ENCODE measurements around the gene MPC2.

The MPC2 gene

DNA sequence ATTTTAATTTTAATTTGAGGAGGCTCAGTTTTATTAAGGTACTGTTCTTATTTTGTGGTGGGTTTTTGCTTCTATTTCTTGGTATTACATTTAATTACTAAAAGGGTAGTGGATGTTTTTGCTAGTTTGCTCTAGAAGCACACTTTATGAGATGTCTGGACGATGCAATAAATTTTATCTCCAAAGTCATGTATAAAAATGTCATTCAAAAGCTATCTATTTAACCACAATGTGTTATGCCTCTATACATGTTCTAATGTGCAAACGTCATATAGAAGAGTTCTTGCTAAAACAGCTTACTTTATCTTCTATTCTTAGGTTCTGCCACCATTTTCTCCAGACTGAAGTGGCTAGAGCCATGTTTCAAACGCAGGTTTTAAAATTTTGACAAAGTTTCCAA, 12.9 kb upstream of the MPC2 start:
- DNase-seq (ENCODE audit: extremely low spot score): no peak
- TF ChIP-seq ZNF384 (IDR thresholded peaks at IDR 0.05): no peak
- TF ChIP-seq TARDBP (IDR thresholded peaks at IDR 0.05): no peak
- TF ChIP-seq, protein P1, sequence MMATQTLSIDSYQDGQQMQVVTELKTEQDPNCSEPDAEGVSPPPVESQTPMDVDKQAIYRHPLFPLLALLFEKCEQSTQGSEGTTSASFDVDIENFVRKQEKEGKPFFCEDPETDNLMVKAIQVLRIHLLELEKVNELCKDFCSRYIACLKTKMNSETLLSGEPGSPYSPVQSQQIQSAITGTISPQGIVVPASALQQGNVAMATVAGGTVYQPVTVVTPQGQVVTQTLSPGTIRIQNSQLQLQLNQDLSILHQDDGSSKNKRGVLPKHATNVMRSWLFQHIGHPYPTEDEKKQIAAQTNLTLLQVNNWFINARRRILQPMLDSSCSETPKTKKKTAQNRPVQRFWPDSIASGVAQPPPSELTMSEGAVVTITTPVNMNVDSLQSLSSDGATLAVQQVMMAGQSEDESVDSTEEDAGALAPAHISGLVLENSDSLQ (IDR thresholded peaks at IDR 0.05): peak; percentile 80
- ChIA-PET CTCF (interaction anchor here (0.7 kb wide), 1 partner anchor 133 kb away, joined by 3 read pairs; no protein-coding TSS in a partner anchor), POLR2A (interaction anchor here (0.7 to 2.7 kb wide), 2 partner anchors 8 to 13 kb away, joined by 4 to 11 read pairs; partner anchors contain the start of genes DCAF6 and MPC2)

DNA sequence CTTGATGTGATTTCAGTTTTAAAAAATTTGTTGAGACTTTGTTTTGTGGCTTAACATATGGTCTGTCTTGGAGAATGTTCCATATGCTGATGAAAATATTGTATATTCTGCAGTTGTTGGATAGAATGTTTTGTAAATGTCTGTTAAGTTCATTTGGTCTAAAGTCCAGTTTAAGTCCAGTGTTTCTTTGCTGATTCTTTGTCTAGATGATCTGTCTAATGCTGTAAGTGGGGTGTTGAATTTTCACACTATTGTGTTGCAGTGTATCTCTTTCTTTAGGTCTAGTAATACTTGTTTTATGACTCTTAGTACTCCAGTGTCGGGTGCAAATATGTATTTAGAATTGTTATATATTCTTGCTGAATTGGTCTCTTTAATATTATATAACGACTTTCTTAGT, 10.9 kb upstream of the MPC2 start:
- ChIA-PET CTCF (no interaction called here), POLR2A (interaction anchor here (2.7 kb wide), 1 partner anchor 11 kb away, joined by 11 read pairs; the partner anchor contains the start of genes DCAF6 and MPC2)
- no peak for TF ChIP-seq ARNT (IDR thresholded peaks at IDR 0.05)
- TF ChIP-seq CTBP1 (IDR thresholded peaks at IDR 0.05; ENCODE audit: borderline replicate concordance): no peak
- TF ChIP-seq NFRKB (IDR thresholded peaks at IDR 0.05): no peak
- TF ChIP-seq FOXA1 (IDR thresholded peaks at IDR 0.05): no peak
- TF ChIP-seq ZNF384 (IDR thresholded peaks at IDR 0.05): no peak
- TF ChIP-seq LEF1 (IDR thresholded peaks at IDR 0.05; ENCODE audit: borderline replicate concordance): no peak
- TF ChIP-seq SP1 (IDR thresholded peaks at IDR 0.05): no peak
- no peak for TF ChIP-seq FOXM1 (IDR thresholded peaks at IDR 0.05; ENCODE audit: borderline replicate concordance)
- no peak for TF ChIP-seq BHLHE40 (IDR thresholded peaks at IDR 0.05; ENCODE audit: borderline replicate concordance)
- no peak for TF ChIP-seq TARDBP (IDR thresholded peaks at IDR 0.05)
- no peak for TF ChIP-seq L3MBTL2 (conservative IDR thresholded peaks at IDR 0.05)
- no peak for TF ChIP-seq FOXK2 (IDR thresholded peaks at IDR 0.05)
- TF ChIP-seq ELF4 (IDR thresholded peaks at IDR 0.05): no peak
- TF ChIP-seq SUZ12 (IDR thresholded peaks at IDR 0.05): no peak
- TF ChIP-seq, protein P1 (IDR thresholded peaks at IDR 0.05): no peak
- no peak for TF ChIP-seq HDGF (IDR thresholded peaks at IDR 0.05; ENCODE audit: borderline replicate concordance)
- DNase-seq (ENCODE audit: extremely low spot score): no peak

DNA sequence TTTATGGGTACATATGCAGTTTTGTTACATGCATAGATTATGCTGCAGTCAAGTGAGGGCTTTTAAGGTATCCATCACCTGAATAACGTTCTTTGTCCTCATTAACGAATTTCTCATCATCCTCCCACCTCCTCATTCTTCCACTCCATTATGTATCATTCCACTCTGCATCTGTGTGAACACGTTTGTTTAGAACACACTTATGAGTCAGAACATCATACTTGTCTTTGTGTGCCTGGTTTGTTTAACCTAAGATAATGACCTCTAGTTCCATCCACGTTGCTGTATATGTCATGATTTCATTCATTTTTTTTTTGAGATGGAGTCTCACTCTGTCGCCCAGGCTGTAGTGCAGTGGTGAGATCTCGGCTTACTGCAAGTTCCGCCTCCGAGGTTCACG, 6.7 kb upstream of the MPC2 start:
- DNase-seq (ENCODE audit: extremely low spot score): no peak
- ChIA-PET POLR2A (no interaction called here), CTCF (no interaction called here)
- TF ChIP-seq SUZ12 (IDR thresholded peaks at IDR 0.05) (no peak), ARNT (IDR thresholded peaks at IDR 0.05) (no peak), CTBP1 (IDR thresholded peaks at IDR 0.05; ENCODE audit: borderline replicate concordance) (no peak), SP1 (IDR thresholded peaks at IDR 0.05) (no peak), FOXK2 (IDR thresholded peaks at IDR 0.05) (no peak), ELF4 (IDR thresholded peaks at IDR 0.05) (no peak), L3MBTL2 (conservative IDR thresholded peaks at IDR 0.05) (no peak), TARDBP (IDR thresholded peaks at IDR 0.05) (no peak), BHLHE40 (IDR thresholded peaks at IDR 0.05; ENCODE audit: borderline replicate concordance) (no peak), LEF1 (IDR thresholded peaks at IDR 0.05; ENCODE audit: borderline replicate concordance) (no peak), FOXM1 (IDR thresholded peaks at IDR 0.05; ENCODE audit: borderline replicate concordance) (no peak), ZNF384 (IDR thresholded peaks at IDR 0.05) (no peak), FOXA1 (IDR thresholded peaks at IDR 0.05) (no peak)
- TF ChIP-seq, protein P1 (IDR thresholded peaks at IDR 0.05): no peak

DNA sequence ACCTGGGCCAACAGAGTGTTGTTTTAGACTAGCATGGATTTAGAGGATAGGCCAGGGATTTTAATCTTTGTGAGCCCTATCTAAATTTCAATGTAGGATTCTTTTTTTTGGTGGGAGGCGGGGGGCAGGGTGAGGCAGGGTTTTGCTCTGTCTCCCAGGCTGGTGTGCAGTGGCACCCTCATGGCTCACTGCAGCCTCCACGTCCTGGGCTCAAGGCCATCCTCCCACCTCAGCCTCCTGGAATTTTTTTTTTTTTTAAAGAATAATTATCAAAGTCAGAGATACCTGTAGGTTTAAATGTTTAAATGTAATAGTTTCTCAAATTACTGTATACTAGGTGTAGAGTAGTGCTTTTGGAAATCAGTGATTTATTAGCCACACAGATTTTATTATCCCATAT, 3.4 kb upstream of the MPC2 start:
- ChIA-PET CTCF (no interaction called here), POLR2A (no interaction called here)
- DNase-seq (ENCODE audit: extremely low spot score): no peak
- TF ChIP-seq HDGF (IDR thresholded peaks at IDR 0.05; ENCODE audit: borderline replicate concordance): no peak
- TF ChIP-seq ELF4 (IDR thresholded peaks at IDR 0.05): no peak
- TF ChIP-seq CTBP1 (IDR thresholded peaks at IDR 0.05; ENCODE audit: borderline replicate concordance): no peak
- no peak for TF ChIP-seq NFRKB (IDR thresholded peaks at IDR 0.05)
- no peak for TF ChIP-seq FOXA1 (IDR thresholded peaks at IDR 0.05)
- TF ChIP-seq ARNT (IDR thresholded peaks at IDR 0.05): no peak
- TF ChIP-seq ZNF384 (IDR thresholded peaks at IDR 0.05): no peak
- TF ChIP-seq, protein P1 (IDR thresholded peaks at IDR 0.05): no peak
- no peak for TF ChIP-seq FOXK2 (IDR thresholded peaks at IDR 0.05)
- no peak for TF ChIP-seq TARDBP (IDR thresholded peaks at IDR 0.05)
- TF ChIP-seq L3MBTL2 (conservative IDR thresholded peaks at IDR 0.05): no peak
- TF ChIP-seq SP1 (IDR thresholded peaks at IDR 0.05): no peak
- no peak for TF ChIP-seq FOXM1 (IDR thresholded peaks at IDR 0.05; ENCODE audit: borderline replicate concordance)

DNA sequence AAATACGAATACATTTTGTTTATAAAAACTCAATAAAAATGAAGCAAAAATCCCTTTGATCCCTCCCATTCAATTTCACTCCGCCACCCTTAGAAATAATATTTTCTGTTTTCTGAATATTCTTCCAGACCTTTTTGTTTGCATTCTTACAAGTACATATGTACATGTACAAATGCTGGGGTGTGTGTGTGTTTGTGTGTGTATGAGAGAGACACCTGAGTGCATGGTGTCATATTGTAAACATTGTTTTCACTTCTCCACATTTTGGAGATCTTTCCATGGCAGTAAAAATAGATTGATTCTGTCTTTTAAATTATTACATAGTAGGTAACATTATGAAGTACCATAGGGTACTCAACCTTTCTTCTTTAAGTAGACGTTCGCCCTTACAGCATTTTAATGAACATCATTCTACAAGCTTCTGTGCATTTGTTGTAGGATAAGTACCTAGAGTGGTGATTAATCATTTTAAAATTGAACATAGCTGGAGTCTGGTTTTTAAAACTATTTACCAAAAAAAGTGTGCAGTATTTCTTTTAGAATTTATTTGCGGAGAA, 1.3 kb upstream of the MPC2 start:
- DNase-seq (ENCODE audit: extremely low spot score): no peak
- TF ChIP-seq FOXK2 (IDR thresholded peaks at IDR 0.05) (no peak), LEF1 (IDR thresholded peaks at IDR 0.05; ENCODE audit: borderline replicate concordance) (no peak), L3MBTL2 (conservative IDR thresholded peaks at IDR 0.05) (no peak), ELF4 (IDR thresholded peaks at IDR 0.05) (no peak), FOXA1 (IDR thresholded peaks at IDR 0.05) (no peak), SP1 (IDR thresholded peaks at IDR 0.05) (no peak), CTBP1 (IDR thresholded peaks at IDR 0.05; ENCODE audit: borderline replicate concordance) (no peak), NFRKB (IDR thresholded peaks at IDR 0.05) (no peak), SUZ12 (IDR thresholded peaks at IDR 0.05) (no peak), FOXM1 (IDR thresholded peaks at IDR 0.05; ENCODE audit: borderline replicate concordance) (no peak)
- TF ChIP-seq, protein P1 (IDR thresholded peaks at IDR 0.05): no peak
- ChIA-PET CTCF (interaction anchor here (2.2 kb wide), 1 partner anchor 144 kb away, joined by 8 read pairs; no protein-coding TSS in a partner anchor), POLR2A (interaction anchor here (1.1 to 1.6 kb wide), 2 partner anchors 31 to 223 kb away, joined by 7 to 8 read pairs; no protein-coding TSS in a partner anchor)
